DOHH2 (cell line): ENCODE results near the gene MRPL3.

Experiments
- EZH2phosphoT487 ChIP-seq: fragments of 200-600 bp; sonication (generic); IDR thresholded peaks from 2 replicates; pipeline ENCODE4 v1.6.1; 2017; ENCODE audit warnings: borderline replicate concordance, mild to moderate bottlenecking, antibody characterized with exemption, low read length, moderate library complexity, mixed read lengths
- TF ChIP-seq, protein P1 (sequence below): fragments of 200-600 bp; sonication (generic); IDR thresholded peaks from one replicate; pipeline ENCODE4 v1.5.1; 2014; ENCODE audit warnings: antibody characterized with exemption, mild to moderate bottlenecking, low read depth, low read length; ENCODE audit not compliant: poor library complexity, severe bottlenecking

DNA sequence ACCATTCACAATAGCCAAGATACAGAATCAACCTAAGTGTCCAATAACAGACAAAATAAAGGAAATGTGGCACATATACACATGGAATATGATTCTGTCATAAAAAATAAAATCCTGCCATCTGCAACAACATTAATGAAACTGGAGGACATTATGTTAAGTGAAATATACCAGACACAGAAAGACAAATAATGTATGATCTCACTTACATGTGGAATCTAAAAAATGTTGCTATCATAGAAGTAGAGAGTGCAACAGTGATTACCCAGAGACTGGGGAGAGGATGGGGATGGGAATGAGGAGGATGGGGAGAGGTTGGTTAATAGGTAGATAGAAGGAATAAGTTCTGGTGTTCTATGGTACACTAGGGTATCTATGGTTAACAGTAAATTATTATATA is 28.7 kb downstream of the MRPL3 start:
- no peak for TF ChIP-seq EZH2phosphoT487
- TF ChIP-seq, protein P1, sequence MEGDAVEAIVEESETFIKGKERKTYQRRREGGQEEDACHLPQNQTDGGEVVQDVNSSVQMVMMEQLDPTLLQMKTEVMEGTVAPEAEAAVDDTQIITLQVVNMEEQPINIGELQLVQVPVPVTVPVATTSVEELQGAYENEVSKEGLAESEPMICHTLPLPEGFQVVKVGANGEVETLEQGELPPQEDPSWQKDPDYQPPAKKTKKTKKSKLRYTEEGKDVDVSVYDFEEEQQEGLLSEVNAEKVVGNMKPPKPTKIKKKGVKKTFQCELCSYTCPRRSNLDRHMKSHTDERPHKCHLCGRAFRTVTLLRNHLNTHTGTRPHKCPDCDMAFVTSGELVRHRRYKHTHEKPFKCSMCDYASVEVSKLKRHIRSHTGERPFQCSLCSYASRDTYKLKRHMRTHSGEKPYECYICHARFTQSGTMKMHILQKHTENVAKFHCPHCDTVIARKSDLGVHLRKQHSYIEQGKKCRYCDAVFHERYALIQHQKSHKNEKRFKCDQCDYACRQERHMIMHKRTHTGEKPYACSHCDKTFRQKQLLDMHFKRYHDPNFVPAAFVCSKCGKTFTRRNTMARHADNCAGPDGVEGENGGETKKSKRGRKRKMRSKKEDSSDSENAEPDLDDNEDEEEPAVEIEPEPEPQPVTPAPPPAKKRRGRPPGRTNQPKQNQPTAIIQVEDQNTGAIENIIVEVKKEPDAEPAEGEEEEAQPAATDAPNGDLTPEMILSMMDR = no peak
